GM21619 (cell line): Measurements from ENCODE around the gene ZNF575.
A peak's percentile ranks its signal among the peaks of the same experiment; 100 is the strongest.
"Not testable (repeated sequence)": the region's sequence is repeated elsewhere in the genome, so short reads cannot be mapped to it uniquely, and the experiment has no call there.

Experiments used
- ATAC-seq: cut with Tn5 transposase; IDR thresholded peaks from one replicate; pipeline ENCODE4 v1.9.1; 2021; ENCODE audit not compliant: unreplicated experiment

The ZNF575 gene

GRCh38 chr19:43540381-43540780 lies 7.4 kb downstream of the ZNF575 start:
- no peak for ATAC-seq

GRCh38 chr19:43541920-43542650 lies 9.1 kb downstream of the ZNF575 start:
- ATAC-seq = no peak

- no peak for ATAC-seq
Measured at GRCh38 chr19:43544077-43544476, 11.1 kb downstream of the ZNF575 start.

- no peak for ATAC-seq
Measured at GRCh38 chr19:43545276-43545675, 12.3 kb downstream of the ZNF575 start.

- ATAC-seq = no peak
Measured at GRCh38 chr19:43545981-43546380, 13.0 kb downstream of the ZNF575 start.

GRCh38 chr19:43546581-43546980 lies 13.6 kb downstream of the ZNF575 start:
- ATAC-seq = no peak

GRCh38 chr19:43547926-43548325 lies 14.9 kb downstream of the ZNF575 start:
- ATAC-seq = not testable (repeated sequence)

GRCh38 chr19:43548706-43549105 lies 15.7 kb downstream of the ZNF575 start:
- no peak for ATAC-seq

GRCh38 chr19:43551399-43552197 lies 18.6 kb downstream of the ZNF575 start:
- ATAC-seq = no peak

- no peak for ATAC-seq
Measured at GRCh38 chr19:43552198-43552450, 19.1 kb downstream of the ZNF575 start.

GRCh38 chr19:43552616-43553015 lies 19.6 kb downstream of the ZNF575 start:
- ATAC-seq = no peak

- ATAC-seq = no peak
Measured at GRCh38 chr19:43553656-43554055, 20.7 kb downstream of the ZNF575 start.

- ATAC-seq = no peak
Measured at GRCh38 chr19:43554317-43554895, 21.4 kb downstream of the ZNF575 start.

- ATAC-seq = peak; percentile 71
Measured at GRCh38 chr19:43555185-43555770, 22.3 kb downstream of the ZNF575 start.

GRCh38 chr19:43560687-43561086 lies 27.7 kb downstream of the ZNF575 start:
- no peak for ATAC-seq

- no peak for ATAC-seq
Measured at GRCh38 chr19:43561139-43561970, 28.4 kb downstream of the ZNF575 start.

GRCh38 chr19:43562226-43562697 lies 29.3 kb downstream of the ZNF575 start:
- no peak for ATAC-seq

GRCh38 chr19:43562698-43563241 lies 29.8 kb downstream of the ZNF575 start:
- peak; percentile 62 for ATAC-seq

GRCh38 chr19:43563816-43564457 lies 30.9 kb downstream of the ZNF575 start:
- ATAC-seq = no peak

- ATAC-seq = no peak
Measured at GRCh38 chr19:43564800-43565199, 31.8 kb downstream of the ZNF575 start.
